ENCODE data around the gene CTNNA1. TPM values are rescaled to one million over a fixed set of nuclear protein-coding genes. Genes with fewer than 3 reads are reported as not detected.

CTNNA1 gene
- total and polyA plus RNA-seq, 2 of the 8 experiments (the other 6 are each of a cell fraction or from before 2014, with no cell fraction given): 115 to 349 TPM

GRCh38 chr5:138964647-138965201 is 211.5 kb downstream of the CTNNA1 start:
- H3K27me3 ChIP-seq (replicated peaks in 1 of 4; ENCODE audit: control insufficient read depth in 3 of 4, extremely low read depth in 1 of 4, insufficient read depth in 3 of 4, low read length in 3 of 4): no peaks in the 10 kb centered on the region; a peak in 1 of 7 replicates
- H3K23ac ChIP-seq (ENCODE audit: insufficient read length): no peak overlapping the region
- H3K4me1 ChIP-seq (replicated peaks in 1 of 4; ENCODE audit: control insufficient read depth in 3 of 4, insufficient read depth in 4 of 4, low read length in 3 of 4): peaks cover 0 to 15% (median 10%) of the 10 kb centered on the region in 4 experiments
- 78% methylated on average over 7 of the region's 7 CpGs; no CpG with 5 or more reads in 1 of the 2 experiments for WGBS, 2 experiments (ENCODE audit: extremely low coverage in 1 of 2, insufficient coverage in 1 of 2, insufficient read length in 1 of 2, insufficient replicate concordance in 2 of 2, low coverage in 1 of 2, low lambda C conversion rate in 2 of 2, missing lambda C conversion rate in 1 of 2)
- no peak overlapping the region; the same call in 1 of the 2 replicates for H2BK12ac ChIP-seq (ENCODE audit: low read depth, low read length)
- H2AFZ ChIP-seq (ENCODE audit: low read length): no peak overlapping the region
- POLR2A ChIA-PET (ENCODE audit: partially characterized antibody): interaction anchor here (0.8 to 1.6 kb wide), 3 partner anchors 9 to 395 kb away, joined by 3 read pairs; no protein-coding TSS in a partner anchor
- H4K8ac ChIP-seq (ENCODE audit: extremely low read depth, insufficient read depth, low read length): no peak overlapping the region
- peak overlapping the region; percentile 11 for H4K91ac ChIP-seq (replicated peaks; ENCODE audit: insufficient read length, low read length)
- no peak overlapping the region for H3K4me2 ChIP-seq (ENCODE audit: insufficient read depth in 1 of 2, low read depth in 2 of 2, low read length in 2 of 2)
- H3K9me3 ChIP-seq (ENCODE audit: insufficient read depth in 2 of 2, low read depth in 1 of 2, low read length in 1 of 2): no peaks in the 10 kb centered on the region
- H3K27ac ChIP-seq (ENCODE audit: low read depth, low read length): 0 out of 2 replicates have a peak overlapping the region, but pooled peaks have one; percentile 31
- H4K5ac ChIP-seq (ENCODE audit: insufficient read length, low read depth, low read length): no peak overlapping the region
- no peak overlapping the region for H3K56ac ChIP-seq (replicated peaks; ENCODE audit: insufficient read length, low read depth, low read length)
- CTCF ChIA-PET (ENCODE audit: partially characterized antibody): interaction anchor here (1.3 to 4.8 kb wide), 5 partner anchors 10 to 324 kb away, joined by 4 to 39 read pairs (median 5); no protein-coding TSS in a partner anchor
- no peak overlapping the region for H3K9ac ChIP-seq (replicated peaks in 1 of 4; ENCODE audit: extremely low read depth in 1 of 4, low read depth in 3 of 4, low read length in 3 of 4)
- no peak overlapping the region for H2AK5ac ChIP-seq (ENCODE audit: low read depth, low read length)
- no peak overlapping the region for H2BK5ac ChIP-seq (ENCODE audit: low read depth, low read length)
- no peak overlapping the region for H3K4me3 ChIP-seq (ENCODE audit: extremely low read depth in 1 of 4, insufficient read depth in 2 of 4, low read depth in 3 of 4, low read length in 4 of 4)
- H4K20me1 ChIP-seq (replicated peaks in 1 of 2; ENCODE audit: control insufficient read depth in 1 of 2, insufficient read depth in 2 of 2, low read length in 2 of 2): no peaks in the 10 kb centered on the region
- no peak overlapping the region for H2BK15ac ChIP-seq (ENCODE audit: low read length)
- H3K4ac ChIP-seq (replicated peaks; ENCODE audit: insufficient read length, low read depth, low read length): no peak overlapping the region
- no peak overlapping the region for H3K14ac ChIP-seq (ENCODE audit: insufficient read length)
- no peak overlapping the region for H2BK20ac ChIP-seq (ENCODE audit: low read length)
- H3K18ac ChIP-seq (ENCODE audit: extremely low read depth, low read length): no peak overlapping the region
- H2BK120ac ChIP-seq (replicated peaks; ENCODE audit: low read depth, low read length): no peak overlapping the region
- FAIRE-seq (no peak), DNase-seq (ENCODE audit: low read depth in 1 of 2, low spot score in 2 of 2) (no peak)
- H3K23me2 ChIP-seq (ENCODE audit: low read depth, low read length): no peaks in the 10 kb centered on the region
- no peaks in the 10 kb centered on the region for H3K79me1 ChIP-seq (ENCODE audit: low read depth, low read length)
- no peaks in the 10 kb centered on the region for H3K79me2 ChIP-seq (ENCODE audit: control insufficient read depth in 1 of 2, insufficient read depth in 2 of 2, low read length in 2 of 2)
- H3K36me3 ChIP-seq (ENCODE audit: control insufficient read depth in 2 of 4, insufficient read depth in 4 of 4, low read length in 3 of 4): no peaks in the 10 kb centered on the region
- TF ChIP-seq SAP30 (IDR thresholded peaks at IDR 0.05; ENCODE audit: insufficient read depth, insufficient replicate concordance, low read length): no peak
- TF ChIP-seq CHD2 (IDR thresholded peaks at IDR 0.05; ENCODE audit: low read length): no peak
- TF ChIP-seq RFX5 (IDR thresholded peaks at IDR 0.05; ENCODE audit: borderline replicate concordance, low read depth, low read length): no peak
- no peak for TF ChIP-seq RXRA (IDR thresholded peaks at IDR 0.05; ENCODE audit: insufficient read depth, low read depth, low read length)
- no peak for TF ChIP-seq POLR2A (IDR thresholded peaks at IDR 0.05; ENCODE audit: control extremely low read depth in 1 of 2, low read depth in 2 of 2, low read length in 2 of 2)
- TF ChIP-seq FOSL1 (IDR thresholded peaks at IDR 0.05; ENCODE audit: insufficient read depth, low read depth, low read length): no peak
- TF ChIP-seq ASH2L (IDR thresholded peaks at IDR 0.05; ENCODE audit: low read length): no peak
- no peak for TF ChIP-seq CHD1 (IDR thresholded peaks at IDR 0.05; ENCODE audit: low read depth, low read length)
- TF ChIP-seq, protein P1, sequence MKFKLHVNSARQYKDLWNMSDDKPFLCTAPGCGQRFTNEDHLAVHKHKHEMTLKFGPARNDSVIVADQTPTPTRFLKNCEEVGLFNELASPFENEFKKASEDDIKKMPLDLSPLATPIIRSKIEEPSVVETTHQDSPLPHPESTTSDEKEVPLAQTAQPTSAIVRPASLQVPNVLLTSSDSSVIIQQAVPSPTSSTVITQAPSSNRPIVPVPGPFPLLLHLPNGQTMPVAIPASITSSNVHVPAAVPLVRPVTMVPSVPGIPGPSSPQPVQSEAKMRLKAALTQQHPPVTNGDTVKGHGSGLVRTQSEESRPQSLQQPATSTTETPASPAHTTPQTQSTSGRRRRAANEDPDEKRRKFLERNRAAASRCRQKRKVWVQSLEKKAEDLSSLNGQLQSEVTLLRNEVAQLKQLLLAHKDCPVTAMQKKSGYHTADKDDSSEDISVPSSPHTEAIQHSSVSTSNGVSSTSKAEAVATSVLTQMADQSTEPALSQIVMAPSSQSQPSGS (IDR thresholded peaks at IDR 0.05; ENCODE audit: low read length): no peak
- TF ChIP-seq TAF1 (IDR thresholded peaks at IDR 0.05; ENCODE audit: low read depth, low read length): no peak
- no peak for TF ChIP-seq RAD21 (IDR thresholded peaks at IDR 0.05 in 1 of 2, conservative IDR thresholded peaks at IDR 0.05 in 1 of 2; ENCODE audit: low read depth in 2 of 2, low read length in 2 of 2)
- no peak for TF ChIP-seq EZH2 (IDR thresholded peaks at IDR 0.05; ENCODE audit: low read depth, low read length, severe bottlenecking)
